ENCODE results near the gene CDK7.

CDK7 gene

GRCh38 chr5:69237877-69238276, 3.2 kb downstream of the CDK7 start:
- DNase-seq (ENCODE audit: low read depth): peak; percentile 37

- DNase-seq (ENCODE audit: low read depth): peak; percentile 92
Measured at GRCh38 chr5:69238760-69239251, 4.1 kb downstream of the CDK7 start.

- no peak for DNase-seq (ENCODE audit: low read depth)
Measured at GRCh38 chr5:69242215-69242927, 7.7 kb downstream of the CDK7 start.

GRCh38 chr5:69245031-69245430, 10.3 kb downstream of the CDK7 start:
- DNase-seq (ENCODE audit: low read depth): no peak

GRCh38 chr5:69248019-69248418, 13.3 kb downstream of the CDK7 start:
- DNase-seq (ENCODE audit: low read depth): no peak

- no peak for DNase-seq (ENCODE audit: low read depth)
Measured at GRCh38 chr5:69250593-69250992, 15.9 kb downstream of the CDK7 start.

GRCh38 chr5:69252437-69252836, 17.8 kb downstream of the CDK7 start:
- DNase-seq (ENCODE audit: low read depth): no peak

- peak; percentile 65 for DNase-seq (ENCODE audit: low read depth)
Measured at GRCh38 chr5:69255940-69256339, 21.3 kb downstream of the CDK7 start.

- no peak for DNase-seq (ENCODE audit: low read depth)
Measured at GRCh38 chr5:69257577-69257976, 22.9 kb downstream of the CDK7 start.

- DNase-seq (ENCODE audit: low read depth): peak; percentile 80
Measured at GRCh38 chr5:69261034-69261433, 26.3 kb downstream of the CDK7 start.

GRCh38 chr5:69265931-69266330, 31.2 kb downstream of the CDK7 start:
- no peak for DNase-seq (ENCODE audit: low read depth)

GRCh38 chr5:69268899-69269298, 34.2 kb downstream of the CDK7 start:
- DNase-seq (ENCODE audit: low read depth): no peak

- no peak for DNase-seq (ENCODE audit: low read depth)
Measured at GRCh38 chr5:69270840-69271239, 36.2 kb downstream of the CDK7 start.

- DNase-seq (ENCODE audit: low read depth): peak; percentile 63
Measured at GRCh38 chr5:69271376-69271775, 36.7 kb downstream of the CDK7 start.

GRCh38 chr5:69275563-69275962, 40.9 kb downstream of the CDK7 start:
- DNase-seq (ENCODE audit: low read depth): no peak

GRCh38 chr5:69276422-69277174, 41.9 kb downstream of the CDK7 start:
- peak; percentile 89 for DNase-seq (ENCODE audit: low read depth)

- DNase-seq (ENCODE audit: low read depth): no peak
Measured at GRCh38 chr5:69279517-69279916, 44.8 kb downstream of the CDK7 start.

- DNase-seq (ENCODE audit: low read depth): no peak
Measured at GRCh38 chr5:69281114-69281513, 46.4 kb downstream of the CDK7 start.

- DNase-seq (ENCODE audit: low read depth): peak; percentile 49
Measured at GRCh38 chr5:69284203-69284602, 49.5 kb downstream of the CDK7 start.

GRCh38 chr5:69285448-69286116, 50.9 kb downstream of the CDK7 start:
- no peak for DNase-seq (ENCODE audit: low read depth)

- DNase-seq (ENCODE audit: low read depth): no peak
Measured at GRCh38 chr5:69288069-69288468, 53.4 kb downstream of the CDK7 start.

GRCh38 chr5:69288688-69289087, 54.0 kb downstream of the CDK7 start:
- no peak for DNase-seq (ENCODE audit: low read depth)

- no peak for DNase-seq (ENCODE audit: low read depth)
Measured at GRCh38 chr5:69292306-69292705, 57.6 kb downstream of the CDK7 start.

Data from iris pigment epithelial cell (primary cell).